Lung (tissue), 12 donors: Measurements from ENCODE around the gene FAR1. TPM values are rescaled to one million over a fixed set of nuclear protein-coding genes. Genes with fewer than 3 reads are reported as not detected.

Experiments
- ATAC-seq: fragments of 200-7000 bp; cut with Tn5 transposase; one replicate; pipeline ENCODE4 v1.9.1; 2020; ENCODE audit warnings: moderate number of reproducible peaks; ENCODE audit not compliant: insufficient read depth, low FRiP score
- DNase-seq, 3 donors: peaks; one replicate each; pipeline ENCODE4 v3.0.0-alpha.2; 2013 to 2017
- H3K27ac ChIP-seq, 2 donors: one replicate each; pipeline ENCODE4 v1.5.1; 2013; ENCODE audit warnings: mild to moderate bottlenecking in 2 of 2, moderate library complexity in 2 of 2, control low read depth in 1 of 2, inconsistent platforms in 1 of 2, low read depth in 1 of 2, low read length in 1 of 2
- H3K27me3 ChIP-seq, 3 donors: one replicate each; pipeline ENCODE4 v1.5.1; 2013; ENCODE audit warnings: low read length in 2 of 3; ENCODE audit not compliant: control insufficient read depth in 3 of 3, insufficient read depth in 3 of 3
- H3K36me3 ChIP-seq, 4 donors: one replicate each; pipeline ENCODE4 v1.5.1; 2013; ENCODE audit warnings: low read length in 4 of 4, mild to moderate bottlenecking in 1 of 4, moderate library complexity in 1 of 4; ENCODE audit not compliant: control insufficient read depth in 4 of 4, insufficient read depth in 4 of 4
- H3K4me1 ChIP-seq, 5 donors: one replicate each; pipeline ENCODE4 v1.5.1; 2013; ENCODE audit warnings: low read length in 5 of 5, mild to moderate bottlenecking in 2 of 5, moderate library complexity in 1 of 5; ENCODE audit not compliant: control insufficient read depth in 5 of 5, insufficient read depth in 5 of 5
- H3K4me3 ChIP-seq: one replicate; pipeline ENCODE4 v1.5.1; 2013; ENCODE audit warnings: mild to moderate bottlenecking, control low read depth, moderate library complexity
- H3K9ac ChIP-seq, 2 donors: one replicate each; pipeline ENCODE4 v1.5.1; 2013; ENCODE audit warnings: low read length in 2 of 2, control low read depth in 1 of 2; ENCODE audit not compliant: insufficient read depth in 1 of 2
- H3K9me3 ChIP-seq, 4 donors: one replicate each; pipeline ENCODE4 v1.5.1; 2013; ENCODE audit warnings: low read length in 3 of 4, mild to moderate bottlenecking in 1 of 4, moderate library complexity in 1 of 4; ENCODE audit not compliant: control insufficient read depth in 4 of 4, insufficient read depth in 3 of 4
- WGBS, 2 donors: extraction: QIAGEN DNeasy Blood & Tissue Kit; methylation state at CpG; one replicate each; pipeline ENCODE4 v1.1.7; 2013; 5-methylcytosine and 5-hydroxymethylcytosine counted together
- polyA plus RNA-seq, 2 donors: library from polyadenylated mRNA; stranded (reverse); fragments of 200-250 nt; gene quantifications; one replicate each; pipeline ENCODE4 v1.2.1, GENCODE V29; 2013
- total RNA-seq, 2 donors: library from RNA; depleted of rRNA in 1 of 2; stranded (reverse); fragments of >200 nt in 1 of 2; gene quantifications; one replicate each; pipeline ENCODE4 v1.2.1, GENCODE V29; 2014 to 2021
- TF ChIP-seq, protein P1 (sequence below): IDR thresholded peaks from 2 replicates; pipeline ENCODE4 v1.5.1; 2012; ENCODE audit warnings: mild to moderate bottlenecking; ENCODE audit errors: control extremely low read depth, extremely low read depth
- donor health status: control.
- donor health status: control.
- donor health status: Bipolar disorder and iron deficiency.
- donor health status: healthy.
- donor health status: DM: yes; HTN: yes; CAD: no.

FAR1 gene
- total and polyA plus RNA-seq, 4 donors = 22.5 to 126 (median 39.9) TPM

DNA sequence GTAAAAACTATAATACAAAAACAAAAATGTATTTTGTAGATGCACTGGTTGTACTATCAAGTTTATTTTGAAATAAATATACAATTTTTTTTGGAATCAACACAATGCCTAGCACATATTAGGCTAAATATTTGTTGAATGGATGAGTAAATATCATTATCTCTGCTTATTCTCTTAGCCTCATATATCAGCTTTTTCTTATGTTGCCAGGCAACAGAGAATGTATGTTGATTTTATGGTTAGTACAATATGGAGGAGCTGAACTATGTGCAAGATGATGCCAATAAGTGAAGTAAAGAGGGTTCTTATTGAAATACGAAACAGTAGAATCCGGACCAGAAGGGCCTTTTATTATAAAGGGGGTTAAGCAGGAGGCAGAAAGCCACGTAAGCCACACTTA is 94.9 kb downstream of the FAR1 start:
- Histone ChIP-seq H3K4me3 (no peak overlapping the region), H3K4me1 (peaks cover 0 to 9% (median 6%) of the 10 kb centered on the region in 5 donors), H3K27ac (no peak overlapping the region), H3K9ac (no peak overlapping the region), H3K9me3 (peaks cover 0 to 4% (median 0%) of the 10 kb centered on the region in 4 donors), H3K36me3 (no peaks in the 10 kb centered on the region), H3K27me3 (no peaks in the 10 kb centered on the region)
- 87 to 90% methylated on average over 3 of the region's 3 CpGs for WGBS, 2 donors
- ATAC-seq (no peak), DNase-seq (peak in 2 of 3 donors; percentile 20 to 54)
- TF ChIP-seq, protein P1, sequence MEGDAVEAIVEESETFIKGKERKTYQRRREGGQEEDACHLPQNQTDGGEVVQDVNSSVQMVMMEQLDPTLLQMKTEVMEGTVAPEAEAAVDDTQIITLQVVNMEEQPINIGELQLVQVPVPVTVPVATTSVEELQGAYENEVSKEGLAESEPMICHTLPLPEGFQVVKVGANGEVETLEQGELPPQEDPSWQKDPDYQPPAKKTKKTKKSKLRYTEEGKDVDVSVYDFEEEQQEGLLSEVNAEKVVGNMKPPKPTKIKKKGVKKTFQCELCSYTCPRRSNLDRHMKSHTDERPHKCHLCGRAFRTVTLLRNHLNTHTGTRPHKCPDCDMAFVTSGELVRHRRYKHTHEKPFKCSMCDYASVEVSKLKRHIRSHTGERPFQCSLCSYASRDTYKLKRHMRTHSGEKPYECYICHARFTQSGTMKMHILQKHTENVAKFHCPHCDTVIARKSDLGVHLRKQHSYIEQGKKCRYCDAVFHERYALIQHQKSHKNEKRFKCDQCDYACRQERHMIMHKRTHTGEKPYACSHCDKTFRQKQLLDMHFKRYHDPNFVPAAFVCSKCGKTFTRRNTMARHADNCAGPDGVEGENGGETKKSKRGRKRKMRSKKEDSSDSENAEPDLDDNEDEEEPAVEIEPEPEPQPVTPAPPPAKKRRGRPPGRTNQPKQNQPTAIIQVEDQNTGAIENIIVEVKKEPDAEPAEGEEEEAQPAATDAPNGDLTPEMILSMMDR = no peak

DNA sequence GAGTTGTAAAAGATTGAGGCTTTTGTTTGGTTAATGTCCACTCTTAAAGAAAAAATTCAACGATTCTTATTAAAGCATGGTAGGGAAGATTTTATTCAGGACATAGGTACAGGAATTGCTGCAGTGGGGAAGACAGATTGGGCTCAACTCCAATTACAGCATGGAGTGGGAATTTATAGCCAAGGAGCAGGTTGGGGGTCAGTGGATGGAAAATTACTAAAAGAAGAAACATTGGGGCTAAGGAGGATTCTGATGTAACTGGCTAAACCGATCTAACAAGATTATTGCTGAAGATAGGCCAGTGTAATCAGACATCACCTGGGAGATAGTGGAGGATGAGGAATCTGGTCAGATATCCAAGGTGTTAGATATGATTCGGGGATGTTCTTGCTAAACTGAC is 97.4 kb downstream of the FAR1 start:
- TF ChIP-seq, protein P1 = no peak
- H3K27ac ChIP-seq = no peak overlapping the region
- no peaks in the 10 kb centered on the region for H3K27me3 ChIP-seq
- H3K9me3 ChIP-seq = no peaks in the 10 kb centered on the region
- H3K4me1 ChIP-seq = peaks cover 0 to 9% (median 6%) of the 10 kb centered on the region in 5 donors
- H3K36me3 ChIP-seq = no peaks in the 10 kb centered on the region
- DNase-seq = no peak
- 87 to 91% methylated on average over 3 of the region's 3 CpGs for WGBS, 2 donors
- H3K4me3 ChIP-seq = no peak overlapping the region
- no peak overlapping the region for H3K9ac ChIP-seq
- ATAC-seq = no peak

DNA sequence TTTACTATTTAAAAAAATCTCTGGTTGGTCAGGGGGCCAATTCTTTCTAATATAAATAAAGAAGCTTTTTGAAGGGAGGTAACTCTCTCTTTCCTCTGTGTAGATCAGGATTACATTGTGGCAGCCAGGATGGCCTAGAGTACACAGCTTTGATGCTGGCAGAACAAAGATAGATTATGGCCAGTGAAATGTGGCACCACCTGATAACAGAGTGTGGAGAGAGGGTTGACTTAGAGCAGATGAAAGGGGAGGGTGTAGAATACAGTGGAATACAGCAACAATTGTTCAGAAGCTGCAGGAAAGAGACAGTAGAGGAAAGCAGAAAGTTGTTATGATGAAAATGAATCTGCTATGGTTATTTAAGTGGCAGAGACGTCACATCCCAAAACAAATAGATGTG is 99.0 kb downstream of the FAR1 start:
- WGBS, 2 donors = 78 to 88% methylated on average over 1 of the region's 1 CpG
- TF ChIP-seq, protein P1 = no peak

DNA sequence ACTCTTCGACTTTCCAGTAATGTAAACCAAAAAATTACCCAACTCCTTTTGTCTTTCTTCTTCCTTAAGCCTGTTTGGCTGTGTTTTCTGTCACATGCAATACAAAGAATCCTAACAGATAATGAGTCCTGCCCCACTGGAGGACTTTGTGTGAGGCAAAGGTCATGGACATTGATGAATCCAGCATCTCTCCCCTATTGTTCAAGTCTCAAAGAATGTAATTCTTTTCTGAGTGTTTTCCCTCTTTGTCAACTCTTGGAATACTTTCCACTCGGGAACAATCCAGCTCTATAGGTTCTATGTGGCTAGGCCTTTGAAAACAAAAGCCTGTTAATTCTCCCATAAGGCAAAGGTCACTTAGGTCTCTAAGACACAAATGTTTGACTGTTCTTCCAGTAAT is 100.7 kb downstream of the FAR1 start:
- Histone ChIP-seq H3K9me3 (no peaks in the 10 kb centered on the region), H3K9ac (no peak overlapping the region), H3K4me3 (no peak overlapping the region), H3K4me1 (peaks cover 0 to 7% (median 5%) of the 10 kb centered on the region in 5 donors), H3K27ac (no peak overlapping the region), H3K27me3 (no peaks in the 10 kb centered on the region), H3K36me3 (no peaks in the 10 kb centered on the region)
- 82 to 91% methylated on average over 2 of the region's 2 CpGs for WGBS, 2 donors
- ATAC-seq (no peak), DNase-seq (no peak)
- TF ChIP-seq, protein P1 = no peak

More for the DNA sequence above, 99.0 kb downstream of the FAR1 start:
- no peak overlapping the region for H3K9ac ChIP-seq
- DNase-seq = no peak
- no peaks in the 10 kb centered on the region for H3K9me3 ChIP-seq
- H3K36me3 ChIP-seq = no peaks in the 10 kb centered on the region
- ATAC-seq = no peak
- no peak overlapping the region for H3K4me3 ChIP-seq
- no peak overlapping the region for H3K27ac ChIP-seq
- H3K4me1 ChIP-seq = peaks cover 0 to 9% (median 6%) of the 10 kb centered on the region in 5 donors
- no peaks in the 10 kb centered on the region for H3K27me3 ChIP-seq
